ENCODE results near the gene CCDC6.
"Not testable (repeated sequence)": the region's sequence is repeated elsewhere in the genome, so short reads cannot be mapped to it uniquely, and the experiment has no call there.

CCDC6 gene

GRCh38 chr10:59752278-59752940 lies 153.9 kb downstream of the CCDC6 start:
- no peak for DNase-seq

GRCh38 chr10:59750155-59750945 lies 156.0 kb downstream of the CCDC6 start:
- no peak for DNase-seq

GRCh38 chr10:59748834-59749233 lies 157.5 kb downstream of the CCDC6 start:
- no peak for DNase-seq

GRCh38 chr10:59745163-59745650 lies 161.1 kb downstream of the CCDC6 start:
- no peak for DNase-seq

GRCh38 chr10:59744762-59745161 lies 161.6 kb downstream of the CCDC6 start:
- not testable (repeated sequence) for DNase-seq

GRCh38 chr10:59744156-59744555 lies 162.2 kb downstream of the CCDC6 start:
- DNase-seq, result not testable (repeated sequence)

- DNase-seq, result no peak
These were observed 164.8 kb downstream of the CCDC6 start for GRCh38 chr10:59741583-59741982.

GRCh38 chr10:59741048-59741447 lies 165.3 kb downstream of the CCDC6 start:
- DNase-seq, result no peak
